Activated B cell treated with CpG ODN at 0.5 μM for 24 hours (primary cell): ENCODE data around the gene DERL3. TPM values are rescaled to one million over a fixed set of nuclear protein-coding genes. Genes with fewer than 3 reads are reported as not detected.

Source experiments
- ATAC-seq: fragments of 200-7000 bp; cut with Tn5 transposase; one replicate; pipeline ENCODE4 v1.10.0; 2021; ENCODE audit warnings: low read depth, mild to moderate bottlenecking, moderate library complexity
- CTCF ChIA-PET: fragments of 350-600 bp; sonication (Branson Sonifier 250); formaldehyde crosslinking; loops from one replicate; lab custom pipeline; 2021; ENCODE audit warnings: antibody characterized with exemption; lab: Charles Lee
- POLR2A ChIA-PET: fragments of 350-600 bp; sonication (Branson Sonifier 250); formaldehyde crosslinking; loops from one replicate; lab custom pipeline; 2021; ENCODE audit warnings: antibody characterized with exemption; lab: Charles Lee
- DNase-seq: peaks from one replicate; pipeline ENCODE4 v3.0.0; 2022
- H3K27ac Mint-ChIP-seq: one replicate; pipeline ENCODE4 v1.8.0; 2020; ENCODE audit warnings: mixed read lengths
- H3K27me3 Mint-ChIP-seq: one replicate; pipeline ENCODE4 v1.8.0; 2021; ENCODE audit warnings: mixed read lengths
- H3K36me3 Mint-ChIP-seq: one replicate; pipeline ENCODE4 v1.8.0; 2021; ENCODE audit warnings: low read depth, mixed read lengths
- H3K4me1 Mint-ChIP-seq: one replicate; pipeline ENCODE4 v1.8.0; 2021; ENCODE audit warnings: mixed read lengths
- H3K4me3 Mint-ChIP-seq: one replicate; pipeline ENCODE4 v1.8.0; 2020; ENCODE audit warnings: mild to moderate bottlenecking, mixed read lengths
- H3K9me3 Mint-ChIP-seq: one replicate; pipeline ENCODE4 v1.8.0; 2020; ENCODE audit warnings: mixed read lengths
- CTCF ChIP-seq: fragments of 200-600 bp; IDR thresholded peaks from one replicate; pipeline ENCODE4 v1.8.0; 2022; ENCODE audit warnings: antibody characterized with exemption, mild to moderate bottlenecking
- intact Hi-C: fragments of 100-400 bp; cut with micrococcal nuclease; formaldehyde crosslinking; loops from one replicate; pipeline ENCODE4 v1.15.1; 2024
- total RNA-seq: library from RNA; stranded (reverse); gene quantifications from 2 replicates; pipeline ENCODE4 v1.2.3, GENCODE V29; 2022

DERL3 gene
- total RNA-seq, 1 donor from 2014 or later, result 18.3 TPM

GRCh38 chr22:23825246-23825905 lies 13.4 kb downstream of the DERL3 start:
- ChIA-PET POLR2A (no interaction called here), CTCF (interaction anchor here (1.3 kb wide), 1 partner anchor 24 kb away, joined by 3 read pairs; no protein-coding TSS in a partner anchor)
- DNase-seq, result no peak
- Mint-ChIP-seq H3K4me3 (no peak overlapping the region), H3K36me3 (peaks cover 89% of the 10 kb centered on the region), H3K27ac (no peak overlapping the region), H3K27me3 (no peaks in the 10 kb centered on the region), H3K9me3 (no peaks in the 10 kb centered on the region), H3K4me1 (peaks cover 50% of the 10 kb centered on the region)
- TF ChIP-seq CTCF, result no peak
- no peak for ATAC-seq
- intact Hi-C loops, result no loop called here

GRCh38 chr22:23824476-23825245 lies 14.1 kb downstream of the DERL3 start:
- peaks cover 88% of the 10 kb centered on the region for H3K36me3 Mint-ChIP-seq
- CTCF ChIA-PET, result no interaction called here
- H3K27me3 Mint-ChIP-seq, result no peaks in the 10 kb centered on the region
- TF ChIP-seq CTCF, result no peak
- no peak for DNase-seq
- no peak overlapping the region for H3K4me3 Mint-ChIP-seq
- POLR2A ChIA-PET, result no interaction called here
- intact Hi-C loops, result no loop called here
- no peak for ATAC-seq
- peaks cover 50% of the 10 kb centered on the region for H3K4me1 Mint-ChIP-seq
- no peaks in the 10 kb centered on the region for H3K9me3 Mint-ChIP-seq
- no peak overlapping the region for H3K27ac Mint-ChIP-seq

DNA sequence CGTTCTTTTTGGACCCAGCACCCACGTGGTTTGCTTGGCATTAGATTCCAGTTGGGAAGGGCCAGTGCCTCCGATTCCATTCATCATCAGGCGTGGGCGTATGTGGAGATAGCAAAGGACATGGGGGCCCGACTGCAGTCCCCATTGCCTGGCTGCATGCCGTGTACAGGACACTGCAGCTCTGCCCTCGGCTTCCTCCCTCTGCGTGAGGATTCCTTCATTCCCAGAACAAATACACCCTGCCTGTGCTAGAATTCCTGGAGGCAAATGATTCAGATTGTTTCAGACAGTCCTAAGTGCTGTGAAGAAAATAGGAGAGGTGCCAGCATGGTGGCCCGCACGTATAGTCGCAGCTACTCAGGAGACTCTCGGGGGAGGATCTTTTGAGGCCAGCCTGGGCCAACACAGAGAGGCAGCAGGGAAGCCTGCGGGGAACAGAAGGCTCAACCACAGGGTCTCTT lies 15.4 kb downstream of the DERL3 start:
- TF ChIP-seq CTCF, result no peak
- intact Hi-C loops, result no loop called here
- ChIA-PET POLR2A (interaction anchor here (0.6 to 1.0 kb wide), 2 partner anchors 15 to 24 kb away, joined by 3 to 7 read pairs; partner anchors contain the start of gene DERL3), CTCF (no interaction called here)
- Mint-ChIP-seq H3K4me3 (no peak overlapping the region), H3K27ac (peak overlapping the region; percentile 36), H3K4me1 (peaks cover 51% of the 10 kb centered on the region), H3K27me3 (no peaks in the 10 kb centered on the region), H3K36me3 (peaks cover 88% of the 10 kb centered on the region), H3K9me3 (no peaks in the 10 kb centered on the region)
- ATAC-seq, result no peak
- DNase-seq, result no peak

- Mint-ChIP-seq H3K27ac (peak overlapping the region; percentile 43), H3K4me1 (peaks cover 59% of the 10 kb centered on the region), H3K27me3 (no peaks in the 10 kb centered on the region), H3K4me3 (no peak overlapping the region), H3K36me3 (peaks cover 92% of the 10 kb centered on the region), H3K9me3 (no peaks in the 10 kb centered on the region)
- no peak for TF ChIP-seq CTCF
- ATAC-seq (no peak), DNase-seq (no peak)
- intact Hi-C loops, result no loop called here
- ChIA-PET CTCF (no interaction called here), POLR2A (interaction anchor here (1.0 to 1.7 kb wide), 2 partner anchors 16 to 35 kb away, joined by 3 to 4 read pairs; partner anchors contain the start of gene DERL3)
Measured at GRCh38 chr22:23822101-23822671, 16.6 kb downstream of the DERL3 start.
